IMR-90 (cell line): Measurements from ENCODE around the gene SPECC1L. TPM values are rescaled to one million over a fixed set of nuclear protein-coding genes. Genes with fewer than 3 reads are reported as not detected.
A peak's percentile ranks its signal among the peaks of the same experiment; 100 is the strongest.

ENCODE experiments used
- ATAC-seq: fragments of 200-7000 bp; cut with Tn5 transposase; 2 replicates; pipeline ENCODE4 v1.9.1; 2020; ENCODE audit warnings: low read depth, mild to moderate bottlenecking, moderate library complexity
- BruUV-seq: library from RNA; stranded (reverse); fragments of 400-500 nt; replicated peaks from 2 replicates; lab custom pipeline; 2021; lab: Mats Ljungman, UMichigan
- CTCF ChIA-PET: fragments of 300-600 bp; formaldehyde crosslinking; extraction: SDS; loops from one replicate; lab custom pipeline; 2021; ENCODE audit warnings: antibody characterized with exemption; lab: Yijun Ruan, JAX
- POLR2A ChIA-PET: fragments of 300-600 bp; sonication (Branson Sonifier 250); formaldehyde crosslinking; loops from one replicate; lab custom pipeline; 2022; ENCODE audit warnings: antibody characterized with exemption; ENCODE audit not compliant: unreplicated experiment; lab: Charles Lee
- DNase-seq: peaks from one replicate; pipeline ENCODE4 v3.0.0; 2013
- H2AFZ ChIP-seq: replicated peaks from 2 replicates; pipeline ENCODE3; 2013; ENCODE audit warnings: low read length, mild to moderate bottlenecking; ENCODE audit not compliant: poor library complexity
- H2AK5ac ChIP-seq: 2 replicates; pipeline ENCODE4 v1.6.1; 2013; ENCODE audit warnings: low read depth, low read length, inconsistent platforms
- H2AK9ac ChIP-seq: replicated peaks from 2 replicates; pipeline ENCODE3; 2013; ENCODE audit warnings: mild to moderate bottlenecking, low read depth, low read length, moderate library complexity; ENCODE audit not compliant: poor library complexity
- H2BK120ac ChIP-seq: 2 replicates; pipeline ENCODE4 v1.6.1; 2013; ENCODE audit warnings: low read depth, low read length, inconsistent platforms
- H2BK15ac ChIP-seq: 3 replicates; pipeline ENCODE4 v1.6.1; 2013; ENCODE audit warnings: low read depth, low read length, inconsistent platforms
- H2BK20ac ChIP-seq: 2 replicates; pipeline ENCODE4 v1.6.1; 2013; ENCODE audit warnings: low read depth, mild to moderate bottlenecking, inconsistent platforms, low read length, moderate library complexity
- H2BK5ac ChIP-seq: 2 replicates; pipeline ENCODE4 v1.6.1; 2013; ENCODE audit warnings: mild to moderate bottlenecking, low read depth, low read length, inconsistent platforms; ENCODE audit not compliant: poor library complexity, severe bottlenecking
- H3K14ac ChIP-seq: replicated peaks from 2 replicates; pipeline ENCODE4 v1.6.1; 2013; ENCODE audit warnings: low read depth, low read length, inconsistent platforms
- H3K18ac ChIP-seq: 2 replicates; pipeline ENCODE4 v1.6.1; 2013; ENCODE audit warnings: low read depth, low read length, control low read depth
- H3K23ac ChIP-seq: 2 replicates; pipeline ENCODE4 v1.6.1; 2013; ENCODE audit warnings: low read depth, low read length, inconsistent platforms
- H3K27ac ChIP-seq: 2 replicates; pipeline ENCODE4 v1.5.1; 2013; ENCODE audit warnings: mild to moderate bottlenecking, control low read depth, low read length; ENCODE audit not compliant: insufficient read depth
- H3K27me3 ChIP-seq: 2 replicates; pipeline ENCODE4 v1.6.1; 2013; ENCODE audit warnings: low read length; ENCODE audit not compliant: control insufficient read depth, insufficient read depth
- H3K36me3 ChIP-seq: 2 replicates; pipeline ENCODE4 v1.6.1; 2013; ENCODE audit warnings: low read length, mixed read lengths; ENCODE audit not compliant: control insufficient read depth, insufficient read depth
- H3K4ac ChIP-seq: 2 replicates; pipeline ENCODE4 v1.6.1; 2013; ENCODE audit warnings: low read depth, low read length, inconsistent platforms
- H3K4me1 ChIP-seq: 2 replicates; pipeline ENCODE4 v1.6.1; 2013; ENCODE audit warnings: low read length, mixed read lengths; ENCODE audit not compliant: control insufficient read depth, insufficient read depth
- H3K4me2 ChIP-seq: 2 replicates; pipeline ENCODE4 v1.6.1; 2013; ENCODE audit warnings: low read depth, mild to moderate bottlenecking, control low read depth, low read length, moderate library complexity
- H3K4me3 ChIP-seq: 2 replicates; pipeline ENCODE4 v1.5.1; 2013; ENCODE audit warnings: low read depth, mild to moderate bottlenecking, control low read depth, low read length, moderate library complexity; ENCODE audit not compliant: insufficient read depth
- H3K56ac ChIP-seq: 2 replicates; pipeline ENCODE4 v1.6.1; 2013; ENCODE audit warnings: low read length, inconsistent platforms; ENCODE audit not compliant: insufficient read depth; ENCODE audit errors: extremely low read depth
- H3K79me1 ChIP-seq, 2 experiments: 2 replicates each; pipeline ENCODE4 v1.6.1; 2013; ENCODE audit warnings: low read length in 2 of 2, inconsistent platforms in 1 of 2, low read depth in 1 of 2
- H3K9ac ChIP-seq: 2 replicates; pipeline ENCODE4 v1.6.1; 2013; ENCODE audit warnings: low read depth, low read length, control low read depth
- H3K9me1 ChIP-seq: 2 replicates; pipeline ENCODE4 v1.6.1; 2013; ENCODE audit warnings: low read length, inconsistent platforms; ENCODE audit not compliant: insufficient read depth
- H3K9me3 ChIP-seq: 2 replicates; pipeline ENCODE4 v1.6.1; 2013; ENCODE audit warnings: low read length; ENCODE audit not compliant: control insufficient read depth, insufficient read depth
- H4K20me1 ChIP-seq: 2 replicates; pipeline ENCODE4 v1.6.1; 2013; ENCODE audit warnings: low read length, inconsistent platforms; ENCODE audit not compliant: insufficient read depth
- H4K5ac ChIP-seq: 2 replicates; pipeline ENCODE4 v1.6.1; 2013; ENCODE audit warnings: mild to moderate bottlenecking, low read depth, low read length, control low read depth
- H4K8ac ChIP-seq, 2 experiments: 2 replicates each; pipeline ENCODE4 v1.6.1; 2013; ENCODE audit warnings: low read depth in 2 of 2, low read length in 2 of 2, control low read depth in 1 of 2, inconsistent platforms in 1 of 2
- H4K91ac ChIP-seq: 2 replicates; pipeline ENCODE4 v1.6.1; 2013; ENCODE audit warnings: low read depth, low read length, inconsistent platforms; ENCODE audit not compliant: insufficient read depth
- CHD1 ChIP-seq: IDR thresholded peaks from 2 replicates; pipeline ENCODE4 v1.6.1; 2012; ENCODE audit warnings: low read depth, low read length, improper control_type of control experiment
- MAZ ChIP-seq: IDR thresholded peaks from 2 replicates; pipeline ENCODE4 v1.6.1; 2012; ENCODE audit warnings: low read depth, mild to moderate bottlenecking, low read length, improper control_type of control experiment, moderate library complexity, borderline replicate concordance
- MXI1 ChIP-seq: IDR thresholded peaks from 2 replicates; pipeline ENCODE4 v1.6.1; 2012; ENCODE audit warnings: low read depth, mild to moderate bottlenecking, low read length, moderate library complexity, borderline replicate concordance
- NFE2L2 ChIP-seq: fragments of 150-350 bp; IDR thresholded peaks from 2 replicates; pipeline ENCODE4 v1.6.1; 2016; ENCODE audit warnings: low read depth, mild to moderate bottlenecking, low read length
- RCOR1 ChIP-seq: IDR thresholded peaks from 2 replicates; pipeline ENCODE4 v1.6.1; 2012; ENCODE audit warnings: mild to moderate bottlenecking, low read length, improper control_type of control experiment; ENCODE audit not compliant: insufficient replicate concordance
- SMC3 ChIP-seq: fragments of 150-350 bp; IDR thresholded peaks from 2 replicates; pipeline ENCODE4 v1.6.1; 2016; ENCODE audit warnings: low read depth, mild to moderate bottlenecking, antibody characterized with exemption, low read length, moderate library complexity
- WGBS, 2 experiments: methylation state at CpG; one replicate each; pipeline versions ENCODE4 v1.1.5 to v1.1.7; 2013; ENCODE audit warnings: missing lambda C conversion rate in 2 of 2; ENCODE audit not compliant: insufficient read length in 1 of 2; ENCODE audit errors: extremely low coverage in 2 of 2; 5-methylcytosine and 5-hydroxymethylcytosine counted together
- dilution Hi-C: fragments of 300-500 bp; cut with HindIII; formaldehyde crosslinking; loops from one replicate; pipeline ENCODE4 v1.14.3; 2018; ENCODE audit warnings: low sequenced_read_pairs; ENCODE audit not compliant: unreplicated experiment
- in situ Hi-C: fragments of 300-500 bp; cut with MboI; formaldehyde crosslinking; loops from 3 replicates; pipeline ENCODE4 v1.14.3; 2019; ENCODE audit warnings: low sequenced_read_pairs, inconsistent platforms, mixed read lengths
- intact Hi-C: fragments of 100-400 bp; cut with micrococcal nuclease; formaldehyde crosslinking; loops from 2 replicates; pipeline ENCODE4 v1.10.0; 2022
- polyA plus RNA-seq, 3 experiments: library from polyadenylated mRNA; depleted of rRNA; stranded (reverse); fragments of >200 nt; gene quantifications; 2 replicates each; pipeline ENCODE4 v1.2.3, GENCODE V29; 2012; ENCODE audit warnings: low replicate concordance in 1 of 3
- total RNA-seq: library from RNA; depleted of rRNA; stranded (reverse); fragments of >200 nt; gene quantifications from 2 replicates; pipeline ENCODE4 v1.2.3, GENCODE V29; 2012
- TF ChIP-seq, protein P1 (sequence below): conservative IDR thresholded peaks from 2 replicates; pipeline ENCODE4 v1.5.1; 2012; ENCODE audit warnings: mild to moderate bottlenecking, low read depth, low read length, improper control_type of control experiment

SPECC1L gene
- total and polyA plus RNA-seq, 2 of the 4 experiments (the other 2 are of a cell fraction) = 18.7 to 44.1 TPM

DNA sequence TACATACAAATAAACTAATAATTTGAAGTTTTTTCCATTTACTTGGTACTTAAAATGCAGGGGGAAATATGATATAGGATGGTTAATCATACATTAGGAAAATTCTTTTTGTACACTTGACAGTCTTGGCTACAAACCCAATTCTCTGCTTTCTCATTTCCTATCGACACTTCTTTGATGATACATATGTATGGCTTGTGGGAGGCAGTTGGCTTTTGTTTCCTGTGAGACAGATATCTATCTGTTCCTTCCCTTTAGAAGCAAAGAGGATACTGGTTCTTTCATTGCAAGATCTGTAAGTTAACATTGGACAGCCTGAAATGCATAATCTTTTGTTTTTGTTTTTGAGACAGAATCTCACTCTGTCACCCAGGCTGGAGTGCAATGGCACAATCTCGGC is 108.9 kb downstream of the SPECC1L start:
- no peak overlapping the region for H2BK5ac ChIP-seq
- no peaks in the 10 kb centered on the region for H3K9me3 ChIP-seq
- ChIA-PET CTCF (no interaction called here), POLR2A (no interaction called here)
- H3K4ac ChIP-seq = no peak overlapping the region
- H2BK120ac ChIP-seq = no peak overlapping the region
- H2AK5ac ChIP-seq = no peak overlapping the region
- H4K20me1 ChIP-seq = no peaks in the 10 kb centered on the region
- H2AFZ ChIP-seq = no peak overlapping the region
- no peaks in the 10 kb centered on the region for H3K4me1 ChIP-seq
- no peak overlapping the region for H3K18ac ChIP-seq
- H3K23ac ChIP-seq = no peak overlapping the region
- H2AK9ac ChIP-seq = no peak overlapping the region
- no peak overlapping the region for H4K91ac ChIP-seq
- H3K4me2 ChIP-seq = no peak overlapping the region
- DNase-seq (peak; percentile 56), ATAC-seq (no peak)
- no peak overlapping the region for H2BK20ac ChIP-seq
- no peak overlapping the region for H3K56ac ChIP-seq
- no peak overlapping the region for H3K27ac ChIP-seq
- 0 out of 2 replicates have a peak, but pooled peaks cover 2% of the 10 kb centered on the region for H3K9me1 ChIP-seq
- TF ChIP-seq CHD1 = no peak
- TF ChIP-seq RCOR1 = no peak
- TF ChIP-seq, protein P1, sequence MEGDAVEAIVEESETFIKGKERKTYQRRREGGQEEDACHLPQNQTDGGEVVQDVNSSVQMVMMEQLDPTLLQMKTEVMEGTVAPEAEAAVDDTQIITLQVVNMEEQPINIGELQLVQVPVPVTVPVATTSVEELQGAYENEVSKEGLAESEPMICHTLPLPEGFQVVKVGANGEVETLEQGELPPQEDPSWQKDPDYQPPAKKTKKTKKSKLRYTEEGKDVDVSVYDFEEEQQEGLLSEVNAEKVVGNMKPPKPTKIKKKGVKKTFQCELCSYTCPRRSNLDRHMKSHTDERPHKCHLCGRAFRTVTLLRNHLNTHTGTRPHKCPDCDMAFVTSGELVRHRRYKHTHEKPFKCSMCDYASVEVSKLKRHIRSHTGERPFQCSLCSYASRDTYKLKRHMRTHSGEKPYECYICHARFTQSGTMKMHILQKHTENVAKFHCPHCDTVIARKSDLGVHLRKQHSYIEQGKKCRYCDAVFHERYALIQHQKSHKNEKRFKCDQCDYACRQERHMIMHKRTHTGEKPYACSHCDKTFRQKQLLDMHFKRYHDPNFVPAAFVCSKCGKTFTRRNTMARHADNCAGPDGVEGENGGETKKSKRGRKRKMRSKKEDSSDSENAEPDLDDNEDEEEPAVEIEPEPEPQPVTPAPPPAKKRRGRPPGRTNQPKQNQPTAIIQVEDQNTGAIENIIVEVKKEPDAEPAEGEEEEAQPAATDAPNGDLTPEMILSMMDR = no peak
- no peak for TF ChIP-seq SMC3
- TF ChIP-seq MAZ = no peak
- no peak for TF ChIP-seq NFE2L2
- TF ChIP-seq MXI1 = no peak
- no peak overlapping the region for H4K5ac ChIP-seq
- in situ Hi-C loops (no loop called here), intact Hi-C loops (loop anchor here (5.0 kb wide), 1 partner anchor 42 kb away; no protein-coding TSS in a partner anchor), dilution Hi-C loops (no loop called here)
- H3K79me1 ChIP-seq = peaks cover 2 to 20% of the 10 kb centered on the region in 2 experiments; a peak in 3 of 4 replicates
- H3K14ac ChIP-seq = no peak overlapping the region
- no peak overlapping the region for H2BK15ac ChIP-seq
- no peak overlapping the region for H4K8ac ChIP-seq
- no peak overlapping the region for H3K9ac ChIP-seq
- H3K27me3 ChIP-seq = no peaks in the 10 kb centered on the region
- WGBS, 2 experiments = no CpG with 5 or more reads among the region's 2 CpGs
- no peak overlapping the region for H3K4me3 ChIP-seq
- peaks cover 16% of the 10 kb centered on the region; the same call in 1 of the 2 replicates for H3K36me3 ChIP-seq
- BruUV-seq = no TSS peak
